ENCODE results near the gene KBTBD12. TPM values are rescaled to one million over a fixed set of nuclear protein-coding genes. Genes with fewer than 3 reads are reported as not detected.

The KBTBD12 gene
- total and polyA plus RNA-seq, 2 experiments from 2014 or later, result 0.02 to 0.66 TPM

DNA sequence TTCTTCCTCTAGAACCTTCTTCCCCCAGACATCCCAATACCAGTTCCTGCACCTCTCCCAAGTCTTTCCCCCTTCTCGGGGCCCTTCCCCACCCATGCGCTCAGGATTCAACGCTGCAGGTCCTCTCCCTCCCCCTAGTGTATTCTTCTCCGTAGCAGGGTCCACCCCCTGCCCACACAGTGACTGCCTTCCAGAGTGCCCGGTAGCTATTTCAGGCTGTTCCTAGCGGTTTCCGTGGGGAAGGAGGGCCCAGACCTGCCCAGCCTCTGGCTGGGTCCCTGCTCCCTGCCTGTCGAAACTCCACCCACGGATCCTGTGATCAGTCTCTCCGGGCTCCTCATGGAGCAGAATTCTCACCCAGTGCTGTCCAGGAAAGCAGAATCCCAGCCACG is 92.0 kb downstream of the KBTBD12 start:
- peaks cover 5% of the 10 kb centered on the region for H3K27me3 ChIP-seq
- no peak overlapping the region for H3K27ac ChIP-seq
- no peak overlapping the region for H3K4me3 ChIP-seq
- peaks cover 3% of the 10 kb centered on the region for H3K4me1 ChIP-seq (ENCODE audit: low read depth)
- no peaks in the 10 kb centered on the region for H3K9me3 ChIP-seq (ENCODE audit: low read depth)
- peak in 1 of 2 donors; percentile 21 for DNase-seq (ENCODE audit: low read depth in 1 of 2, low spot score in 1 of 2)
- H3K36me3 ChIP-seq, result no peaks in the 10 kb centered on the region
- TF ChIP-seq, protein P1, sequence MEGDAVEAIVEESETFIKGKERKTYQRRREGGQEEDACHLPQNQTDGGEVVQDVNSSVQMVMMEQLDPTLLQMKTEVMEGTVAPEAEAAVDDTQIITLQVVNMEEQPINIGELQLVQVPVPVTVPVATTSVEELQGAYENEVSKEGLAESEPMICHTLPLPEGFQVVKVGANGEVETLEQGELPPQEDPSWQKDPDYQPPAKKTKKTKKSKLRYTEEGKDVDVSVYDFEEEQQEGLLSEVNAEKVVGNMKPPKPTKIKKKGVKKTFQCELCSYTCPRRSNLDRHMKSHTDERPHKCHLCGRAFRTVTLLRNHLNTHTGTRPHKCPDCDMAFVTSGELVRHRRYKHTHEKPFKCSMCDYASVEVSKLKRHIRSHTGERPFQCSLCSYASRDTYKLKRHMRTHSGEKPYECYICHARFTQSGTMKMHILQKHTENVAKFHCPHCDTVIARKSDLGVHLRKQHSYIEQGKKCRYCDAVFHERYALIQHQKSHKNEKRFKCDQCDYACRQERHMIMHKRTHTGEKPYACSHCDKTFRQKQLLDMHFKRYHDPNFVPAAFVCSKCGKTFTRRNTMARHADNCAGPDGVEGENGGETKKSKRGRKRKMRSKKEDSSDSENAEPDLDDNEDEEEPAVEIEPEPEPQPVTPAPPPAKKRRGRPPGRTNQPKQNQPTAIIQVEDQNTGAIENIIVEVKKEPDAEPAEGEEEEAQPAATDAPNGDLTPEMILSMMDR (IDR thresholded peaks at IDR 0.05; ENCODE audit: low read depth, low read length), result no peak

- no peaks in the 10 kb centered on the region for H3K9me3 ChIP-seq (ENCODE audit: low read depth)
- no peak overlapping the region for H3K27ac ChIP-seq
- peak in 1 of 2 donors; percentile 84 for DNase-seq (ENCODE audit: low read depth in 1 of 2, low spot score in 1 of 2)
- no peaks in the 10 kb centered on the region for H3K27me3 ChIP-seq
- peaks cover 3% of the 10 kb centered on the region for H3K4me1 ChIP-seq (ENCODE audit: low read depth)
- H3K36me3 ChIP-seq, result no peaks in the 10 kb centered on the region
- TF ChIP-seq, protein P1 (IDR thresholded peaks at IDR 0.05; ENCODE audit: low read depth, low read length), result no peak
- H3K4me3 ChIP-seq, result no peak overlapping the region
These were observed 95.2 kb downstream of the KBTBD12 start for GRCh38 chr3:128009952-128010846.

DNA sequence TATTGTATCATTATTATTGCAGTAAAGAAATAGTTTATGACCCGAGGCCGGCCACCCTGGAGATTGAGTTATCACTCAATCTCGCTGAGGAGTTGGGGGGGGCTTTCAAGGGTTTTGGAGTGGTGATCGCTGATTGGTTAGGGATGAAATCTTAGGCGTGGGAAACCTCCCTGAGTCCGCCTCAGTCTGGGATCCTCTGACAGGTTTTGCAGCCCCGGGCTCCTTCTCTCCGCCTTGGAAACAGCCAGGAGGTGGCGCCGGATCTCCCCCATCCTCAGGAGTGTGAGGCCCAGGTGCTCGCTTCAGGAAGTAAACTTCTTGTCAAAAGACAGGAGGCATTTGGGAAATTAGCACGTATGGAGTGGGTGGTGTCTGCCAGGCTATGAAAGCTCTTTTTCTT is 96.1 kb downstream of the KBTBD12 start:
- DNase-seq (ENCODE audit: low read depth in 1 of 2, low spot score in 1 of 2), result peak; percentile 38 to 65
- peaks cover 3% of the 10 kb centered on the region for H3K4me1 ChIP-seq (ENCODE audit: low read depth)
- no peaks in the 10 kb centered on the region for H3K27me3 ChIP-seq
- H3K9me3 ChIP-seq (ENCODE audit: low read depth), result no peaks in the 10 kb centered on the region
- no peak overlapping the region for H3K4me3 ChIP-seq
- TF ChIP-seq, protein P1 (IDR thresholded peaks at IDR 0.05; ENCODE audit: low read depth, low read length), result peak; percentile 47
- H3K36me3 ChIP-seq, result no peaks in the 10 kb centered on the region
- H3K27ac ChIP-seq, result no peak overlapping the region

DNA sequence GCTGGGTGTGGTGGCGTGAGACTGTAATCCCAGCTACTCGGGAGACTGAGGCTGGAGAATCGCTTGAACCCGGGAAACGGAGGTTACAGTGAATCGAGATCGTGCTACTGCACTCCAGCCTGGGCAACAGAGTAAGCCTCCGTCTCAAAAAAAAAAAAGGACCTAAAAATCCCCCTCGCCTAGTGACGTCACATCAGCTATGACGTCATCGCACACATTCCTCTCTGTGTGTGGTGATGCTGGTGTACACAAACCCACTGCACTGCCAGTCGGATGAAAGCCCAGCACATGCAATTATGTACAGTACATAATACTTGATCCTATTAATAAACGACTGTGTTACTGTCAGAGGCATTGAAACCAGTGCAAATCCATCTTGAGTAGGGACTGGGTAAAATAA is 97.0 kb downstream of the KBTBD12 start:
- H3K9me3 ChIP-seq (ENCODE audit: low read depth), result no peaks in the 10 kb centered on the region
- no peaks in the 10 kb centered on the region for H3K36me3 ChIP-seq
- no peak for DNase-seq (ENCODE audit: low read depth in 1 of 2, low spot score in 1 of 2)
- H3K4me1 ChIP-seq (ENCODE audit: low read depth), result peaks cover 3% of the 10 kb centered on the region
- no peak overlapping the region for H3K27ac ChIP-seq
- H3K27me3 ChIP-seq, result no peaks in the 10 kb centered on the region
- H3K4me3 ChIP-seq, result no peak overlapping the region
- TF ChIP-seq, protein P1 (IDR thresholded peaks at IDR 0.05; ENCODE audit: low read depth, low read length), result no peak

- Histone ChIP-seq H3K27me3 (no peaks in the 10 kb centered on the region), H3K4me3 (no peak overlapping the region), H3K4me1 (ENCODE audit: low read depth) (peaks cover 3% of the 10 kb centered on the region), H3K9me3 (ENCODE audit: low read depth) (no peaks in the 10 kb centered on the region), H3K36me3 (no peaks in the 10 kb centered on the region), H3K27ac (no peak overlapping the region)
- no peak for DNase-seq (ENCODE audit: low read depth in 1 of 2, low spot score in 1 of 2)
- TF ChIP-seq, protein P1 (IDR thresholded peaks at IDR 0.05; ENCODE audit: low read depth, low read length), result no peak
These were observed 99.5 kb downstream of the KBTBD12 start for GRCh38 chr3:128014548-128014947.

Data from cardiac muscle cell (in vitro differentiated cells and primary cell).